Fibroblast of mammary gland (primary cell): ENCODE measurements around the gene HOXC4.

Experiments used
- DNase-seq: peaks from one replicate; pipeline ENCODE4 v3.0.0-alpha.2; 2010; ENCODE audit warnings: low read depth
- H3K4me3 ChIP-seq: 2 replicates; pipeline ENCODE4 v1.5.1; 2011; ENCODE audit warnings: low read depth, mild to moderate bottlenecking, low read length, moderate library complexity; ENCODE audit not compliant: control insufficient read depth
- TF ChIP-seq, protein P1 (sequence below): conservative IDR thresholded peaks from 2 replicates; pipeline ENCODE4 v1.5.1; 2011; ENCODE audit warnings: low read depth, low read length, inconsistent platforms; ENCODE audit not compliant: control insufficient read depth, insufficient read depth

HOXC4 gene

DNA sequence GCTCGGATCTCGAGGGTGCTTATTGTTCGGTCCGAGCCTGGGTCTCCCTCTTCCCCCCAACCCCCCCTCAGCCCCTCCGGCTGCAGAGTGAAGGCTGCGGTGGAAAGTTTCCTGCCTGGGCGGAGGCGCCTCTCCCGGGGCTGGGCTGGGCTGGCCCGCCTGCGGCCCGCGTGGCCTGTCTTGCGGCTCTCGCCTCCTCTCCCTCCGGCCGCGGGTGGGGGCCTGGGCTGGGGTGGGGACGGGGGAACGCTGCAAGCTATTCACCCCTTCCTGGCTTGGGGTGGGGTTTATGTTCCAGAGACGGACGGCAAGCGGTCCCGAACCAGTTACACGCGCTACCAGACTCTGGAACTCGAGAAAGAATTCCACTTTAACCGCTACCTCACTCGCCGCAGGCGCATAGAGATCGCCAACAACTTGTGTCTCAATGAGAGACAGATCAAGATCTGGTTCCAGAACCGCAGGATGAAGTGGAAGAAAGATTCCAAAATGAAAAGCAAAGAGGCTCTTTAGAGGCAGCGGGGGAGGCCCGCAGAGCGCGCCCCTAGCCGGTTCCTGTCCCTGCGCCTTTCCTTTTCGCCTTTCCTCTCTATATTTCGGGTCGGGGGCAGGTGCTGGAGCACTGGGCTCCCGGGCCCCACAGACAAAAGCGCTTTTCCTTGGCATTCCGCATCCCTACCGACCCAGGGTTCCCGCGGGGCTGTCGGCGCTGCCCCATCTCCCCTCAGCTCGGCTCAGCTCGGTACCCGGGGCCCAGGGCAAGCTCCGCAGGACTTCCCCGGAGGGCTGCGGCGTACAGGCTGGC lies 19.5 kb upstream of the HOXC4 start:
- TF ChIP-seq, protein P1, sequence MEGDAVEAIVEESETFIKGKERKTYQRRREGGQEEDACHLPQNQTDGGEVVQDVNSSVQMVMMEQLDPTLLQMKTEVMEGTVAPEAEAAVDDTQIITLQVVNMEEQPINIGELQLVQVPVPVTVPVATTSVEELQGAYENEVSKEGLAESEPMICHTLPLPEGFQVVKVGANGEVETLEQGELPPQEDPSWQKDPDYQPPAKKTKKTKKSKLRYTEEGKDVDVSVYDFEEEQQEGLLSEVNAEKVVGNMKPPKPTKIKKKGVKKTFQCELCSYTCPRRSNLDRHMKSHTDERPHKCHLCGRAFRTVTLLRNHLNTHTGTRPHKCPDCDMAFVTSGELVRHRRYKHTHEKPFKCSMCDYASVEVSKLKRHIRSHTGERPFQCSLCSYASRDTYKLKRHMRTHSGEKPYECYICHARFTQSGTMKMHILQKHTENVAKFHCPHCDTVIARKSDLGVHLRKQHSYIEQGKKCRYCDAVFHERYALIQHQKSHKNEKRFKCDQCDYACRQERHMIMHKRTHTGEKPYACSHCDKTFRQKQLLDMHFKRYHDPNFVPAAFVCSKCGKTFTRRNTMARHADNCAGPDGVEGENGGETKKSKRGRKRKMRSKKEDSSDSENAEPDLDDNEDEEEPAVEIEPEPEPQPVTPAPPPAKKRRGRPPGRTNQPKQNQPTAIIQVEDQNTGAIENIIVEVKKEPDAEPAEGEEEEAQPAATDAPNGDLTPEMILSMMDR = no peak
- DNase-seq = peak; percentile 66
- H3K4me3 ChIP-seq = peak overlapping the region; percentile 52

GRCh38 chr12:54034785-54035310 lies 18.8 kb upstream of the HOXC4 start:
- DNase-seq = no peak
- H3K4me3 ChIP-seq = peak overlapping the region; percentile 52
- TF ChIP-seq, protein P1 = no peak

GRCh38 chr12:54035568-54036264 lies 17.9 kb upstream of the HOXC4 start:
- no peak overlapping the region for H3K4me3 ChIP-seq
- no peak for DNase-seq
- TF ChIP-seq, protein P1 = no peak

DNA sequence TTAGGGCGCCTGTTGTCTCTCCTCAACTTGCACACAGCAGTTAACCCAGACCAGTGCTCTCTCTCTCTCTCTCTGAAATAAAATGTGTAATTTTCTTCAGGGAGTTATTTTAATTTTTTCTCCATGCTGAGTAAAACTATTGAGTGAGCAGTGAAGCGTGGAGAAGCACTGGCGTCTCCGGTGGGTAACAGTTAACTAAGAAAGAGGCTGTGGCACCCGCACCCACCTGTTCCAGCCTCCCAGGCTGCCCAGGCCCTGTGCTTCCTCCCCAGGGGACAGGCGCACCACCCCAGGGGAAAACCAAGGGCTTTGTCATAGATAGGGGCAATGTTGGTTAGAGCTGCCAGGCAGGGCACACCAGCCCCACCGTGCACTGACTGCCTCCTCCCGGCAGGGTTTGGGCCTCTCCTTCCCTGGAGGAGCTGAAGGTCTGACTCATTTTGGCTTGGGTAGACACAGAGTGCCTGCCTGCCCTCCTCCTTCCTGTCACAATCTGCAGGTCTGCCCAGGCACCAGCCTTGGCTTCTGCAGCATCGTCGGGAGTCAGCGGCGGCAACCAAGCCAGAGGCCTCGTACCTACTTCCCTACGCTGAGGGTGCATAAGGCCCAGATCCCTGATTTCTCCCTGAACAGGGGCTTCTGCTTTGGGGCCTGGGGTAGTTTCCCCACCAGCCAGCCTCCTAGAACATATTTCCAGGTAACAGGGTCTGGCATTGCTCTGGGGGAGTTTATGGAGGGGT lies 16.8 kb upstream of the HOXC4 start:
- no peak overlapping the region for H3K4me3 ChIP-seq
- peak; percentile 76 for DNase-seq
- TF ChIP-seq, protein P1 = peak; percentile 40

DNA sequence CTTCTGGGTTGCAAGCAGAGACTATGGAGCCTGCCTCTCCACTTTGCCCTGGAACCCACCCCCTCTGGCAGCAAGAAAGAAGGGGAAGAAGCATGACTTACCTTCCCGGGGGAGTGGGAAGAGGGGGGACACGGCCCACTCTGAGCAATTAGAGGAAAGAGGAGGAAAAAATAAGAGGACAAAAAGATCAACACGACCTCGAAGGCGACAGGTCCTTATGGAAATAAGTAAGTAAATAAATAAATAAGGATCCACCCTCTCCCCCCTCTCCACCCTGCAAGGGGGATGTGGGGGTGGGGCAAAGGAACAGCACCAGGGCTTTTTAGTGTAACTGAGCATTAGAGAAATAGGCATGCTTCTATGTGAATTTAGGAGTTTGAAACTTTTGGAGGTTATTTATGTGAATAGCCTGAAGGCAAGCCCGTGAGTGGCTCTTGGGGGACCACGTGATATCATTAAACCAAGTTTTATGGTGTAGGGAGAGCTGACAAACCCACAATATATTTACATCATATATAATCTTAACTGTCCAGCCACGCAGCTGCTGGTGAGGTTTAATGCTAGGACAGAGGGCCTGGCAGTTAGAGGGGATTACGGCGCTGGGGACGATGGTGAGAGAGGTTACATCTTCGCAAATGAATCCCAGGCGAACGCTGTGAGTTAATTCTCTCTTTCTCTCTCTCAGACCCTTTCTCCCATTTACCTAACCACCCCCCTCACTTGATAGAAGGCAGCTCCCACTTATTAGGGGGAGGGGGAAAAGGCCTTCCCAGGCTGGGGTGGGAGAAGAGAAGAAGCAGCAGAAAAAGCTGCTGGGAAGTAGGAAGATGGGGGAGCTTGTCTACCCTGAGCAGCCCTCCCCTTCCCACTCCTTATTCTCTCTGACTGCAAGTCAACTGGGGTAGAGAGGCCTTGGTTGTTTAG lies 16.0 kb upstream of the HOXC4 start:
- no peak overlapping the region for H3K4me3 ChIP-seq
- TF ChIP-seq, protein P1 = no peak
- DNase-seq = no peak
